Sigmoid colon (tissue), 7 donors: ENCODE results near the gene SOX2. TPM values are rescaled to one million over a fixed set of nuclear protein-coding genes. Genes with fewer than 3 reads are reported as not detected.

Experiments
- DNase-seq: peaks from one replicate; pipeline ENCODE4 v3.0.0-alpha.2; 2019
- H3K27ac ChIP-seq, 4 donors: fragments of 200-600 bp; sonication (generic); one replicate each; pipeline ENCODE4 v1.5.1; 2016 to 2019; ENCODE audit warnings: mild to moderate bottlenecking in 1 of 4
- H3K27me3 ChIP-seq, 3 donors: fragments of 200-600 bp; sonication (generic); one replicate each; pipeline ENCODE4 v1.5.1; 2019; ENCODE audit warnings: mild to moderate bottlenecking in 1 of 3
- H3K36me3 ChIP-seq, 4 donors: fragments of 200-600 bp; sonication (generic); one replicate each; pipeline ENCODE4 v1.5.1; 2016 to 2019
- H3K4me1 ChIP-seq, 4 donors: fragments of 200-600 bp; sonication (generic); one replicate each; pipeline ENCODE4 v1.5.1; 2017 to 2019
- H3K4me3 ChIP-seq, 4 donors: fragments of 200-600 bp; sonication (generic); one replicate each; pipeline ENCODE4 v1.5.1; 2017 to 2019; ENCODE audit warnings: mild to moderate bottlenecking in 2 of 4, moderate library complexity in 1 of 4
- H3K9me3 ChIP-seq, 4 donors: fragments of 200-600 bp in 3 of 4; sonication (generic) in 3 of 4; one replicate each; pipeline versions ENCODE4 v1.5.1 to v1.6.1; 2013 to 2019
- CTCF ChIP-seq, 4 experiments: fragments of 450-650 bp in 3 of 4; fragments of 200-600 bp in 1 of 4; IDR thresholded peaks; one replicate each; pipeline ENCODE4 v1.5.1; 2016 to 2019; ENCODE audit warnings: antibody characterized with exemption in 4 of 4, mild to moderate bottlenecking in 3 of 4, moderate library complexity in 2 of 4
- EP300 ChIP-seq, 4 donors: sonication (generic); formaldehyde crosslinking; IDR thresholded peaks; one replicate each; pipeline ENCODE4 v1.6.1; 2017; ENCODE audit warnings: antibody characterized with exemption in 4 of 4
- POLR2A ChIP-seq, 2 donors: fragments of 450-650 bp; IDR thresholded peaks; one replicate each; pipeline ENCODE4 v1.6.1; 2016; ENCODE audit warnings: antibody characterized with exemption in 2 of 2, mild to moderate bottlenecking in 2 of 2, moderate library complexity in 2 of 2
- POLR2AphosphoS5 ChIP-seq, 4 donors: sonication (generic); formaldehyde crosslinking; IDR thresholded peaks; one replicate each; pipeline ENCODE4 v1.6.1; 2017; ENCODE audit warnings: antibody characterized with exemption in 4 of 4
- WGBS, 2 donors: extraction: QIAGEN DNeasy Blood & Tissue Kit; methylation state at CpG; one replicate each; pipeline ENCODE4 v1.1.7; 2013; 5-methylcytosine and 5-hydroxymethylcytosine counted together
- intact Hi-C: fragments of 100-400 bp; cut with DNase I; formaldehyde crosslinking; loops from one replicate; pipeline ENCODE4 v1.15.1; 2023
- polyA plus RNA-seq, 3 donors: library from polyadenylated mRNA; stranded (reverse); fragments of 200-250 nt; gene quantifications; one replicate each; pipeline ENCODE4 v1.2.3, GENCODE V29; 2013
- total RNA-seq, 4 donors: library from RNA; depleted of rRNA; stranded (reverse); fragments of >200 nt; gene quantifications; one replicate each; pipeline ENCODE4 v1.1.0, GENCODE V29; 2016
- donor health status: healthy with polysubstance abuse.
- donor health status: Bipolar disorder and iron deficiency.
- donor health status: healthy.

The SOX2 gene
- total RNA-seq (1 to 10 TPM; 4.9 to 7.7 (median 7.0) TPM), polyA plus RNA-seq (1 to 10 TPM in 1 of 3 donors, not detected in 2; 1.9 TPM)

- 1 to 3% methylated on average over 37 of the region's 37 CpGs for WGBS, 2 donors
- intact Hi-C loops = loop anchor here (5.0 kb wide), 2 partner anchors 531 to 546 kb away; no protein-coding TSS in a partner anchor
- peaks cover 54 to 100% (median 97%) of the 10 kb centered on the region in 3 donors for H3K27me3 ChIP-seq
Measured at GRCh38 chr3:181711325-181712135, at the start of gene SOX2. TSS of gene SOX2 (plus strand) at chr3:181711925. CDS start at chr3:181712361, 436 bp downstream.

GRCh38 chr3:181683563-181683962 is 28.2 kb upstream of the SOX2 start:
- no peaks in the 10 kb centered on the region for H3K4me1 ChIP-seq
- intact Hi-C loops = no loop called here
- no peak overlapping the region for H3K4me3 ChIP-seq
- no peak for DNase-seq
- TF ChIP-seq POLR2A (IDR thresholded peaks at IDR 0.05) = no peak
- TF ChIP-seq POLR2AphosphoS5 (IDR thresholded peaks at IDR 0.05) = no peak
- no peak for TF ChIP-seq CTCF (IDR thresholded peaks at IDR 0.05)
- TF ChIP-seq EP300 (IDR thresholded peaks at IDR 0.05) = no peak
- peaks cover 0 to 2% (median 0%) of the 10 kb centered on the region in 4 donors for H3K9me3 ChIP-seq
- no peaks in the 10 kb centered on the region for H3K27me3 ChIP-seq
- whole genome bisulfite sequencing, 2 donors = 44 to 51% methylated on average over 1 of the region's 1 CpG
- H3K36me3 ChIP-seq = no peaks in the 10 kb centered on the region
- H3K27ac ChIP-seq = no peak overlapping the region

More at GRCh38 chr3:181711325-181712135, at the start of gene SOX2:
- Histone ChIP-seq H3K36me3 (no peaks in the 10 kb centered on the region), H3K27ac (peak within 1 kb of the TSS; percentile 9 to 48 (median 29)), H3K4me3 (peak within 1 kb of the TSS; percentile 3 to 38 (median 35)), H3K9me3 (no peaks in the 10 kb centered on the region), H3K4me1 (peaks cover 0 to 35% (median 26%) of the 10 kb centered on the region in 4 donors)
- no peak for TF ChIP-seq EP300 (IDR thresholded peaks at IDR 0.05)
- peak; percentile 73 to 88 (median 80) for TF ChIP-seq POLR2AphosphoS5 (IDR thresholded peaks at IDR 0.05)
- TF ChIP-seq POLR2A (IDR thresholded peaks at IDR 0.05) = peak; percentile 40 to 41
- no peak for TF ChIP-seq CTCF (IDR thresholded peaks at IDR 0.05)
- peak; percentile 79 for DNase-seq

GRCh38 chr3:181687190-181687589 is 24.5 kb upstream of the SOX2 start:
- Histone ChIP-seq H3K9me3 (no peaks in the 10 kb centered on the region), H3K27ac (no peak overlapping the region), H3K4me1 (no peaks in the 10 kb centered on the region), H3K4me3 (no peak overlapping the region), H3K36me3 (no peaks in the 10 kb centered on the region), H3K27me3 (no peaks in the 10 kb centered on the region)
- WGBS, 2 donors = 64 to 65% methylated on average over 1 of the region's 1 CpG
- intact Hi-C loops = no loop called here
- no peak for TF ChIP-seq CTCF (IDR thresholded peaks at IDR 0.05)
- no peak for TF ChIP-seq POLR2A (IDR thresholded peaks at IDR 0.05)
- TF ChIP-seq POLR2AphosphoS5 (IDR thresholded peaks at IDR 0.05) = no peak
- TF ChIP-seq EP300 (IDR thresholded peaks at IDR 0.05) = no peak
- DNase-seq = no peak

GRCh38 chr3:181687731-181688130 is 24.0 kb upstream of the SOX2 start:
- intact Hi-C loops = no loop called here
- Histone ChIP-seq H3K4me3 (no peak overlapping the region), H3K4me1 (no peaks in the 10 kb centered on the region), H3K27ac (no peak overlapping the region), H3K36me3 (no peaks in the 10 kb centered on the region), H3K27me3 (no peaks in the 10 kb centered on the region), H3K9me3 (no peaks in the 10 kb centered on the region)
- DNase-seq = no peak
- TF ChIP-seq CTCF (IDR thresholded peaks at IDR 0.05) (no peak), EP300 (IDR thresholded peaks at IDR 0.05) (no peak), POLR2AphosphoS5 (IDR thresholded peaks at IDR 0.05) (no peak), POLR2A (IDR thresholded peaks at IDR 0.05) (no peak)
- WGBS, 2 donors = 70 to 83% methylated on average over 2 of the region's 2 CpGs
